HEK293T (cell line): Measurements from ENCODE around the gene HMG20B.

ENCODE experiments used
- ARNT ChIP-seq: fragments of 450-650 bp; IDR thresholded peaks from 2 replicates; pipeline ENCODE4 v1.6.1; 2017; ENCODE audit warnings: mild to moderate bottlenecking
- BHLHE40 ChIP-seq: fragments of 450-650 bp; IDR thresholded peaks from 2 replicates; pipeline ENCODE4 v1.6.1; 2016; ENCODE audit warnings: mild to moderate bottlenecking, moderate library complexity, borderline replicate concordance
- ELF4 ChIP-seq: fragments of 450-650 bp; IDR thresholded peaks from 2 replicates; pipeline ENCODE4 v1.6.1; 2017; ENCODE audit warnings: antibody characterized with exemption
- FOXA1 ChIP-seq: fragments of 450-650 bp; IDR thresholded peaks from 2 replicates; pipeline ENCODE4 v1.6.1; 2016; ENCODE audit warnings: mild to moderate bottlenecking
- FOXK2 ChIP-seq: fragments of 450-650 bp; IDR thresholded peaks from 2 replicates; pipeline ENCODE4 v1.6.1; 2016; ENCODE audit warnings: mild to moderate bottlenecking
- FOXM1 ChIP-seq: fragments of 450-650 bp; IDR thresholded peaks from 2 replicates; pipeline ENCODE4 v1.6.1; 2017; ENCODE audit warnings: mild to moderate bottlenecking, borderline replicate concordance
- NFRKB ChIP-seq: fragments of 450-650 bp; IDR thresholded peaks from 2 replicates; pipeline ENCODE4 v1.6.1; 2016; ENCODE audit warnings: mild to moderate bottlenecking, moderate library complexity
- SP1 ChIP-seq: fragments of 450-650 bp; IDR thresholded peaks from 2 replicates; pipeline ENCODE4 v1.6.1; 2017
- TARDBP ChIP-seq: fragments of 450-650 bp; IDR thresholded peaks from 2 replicates; pipeline ENCODE4 v1.6.1; 2016
- ZNF384 ChIP-seq: fragments of 450-650 bp; IDR thresholded peaks from 2 replicates; pipeline ENCODE4 v1.6.1; 2016

DNA sequence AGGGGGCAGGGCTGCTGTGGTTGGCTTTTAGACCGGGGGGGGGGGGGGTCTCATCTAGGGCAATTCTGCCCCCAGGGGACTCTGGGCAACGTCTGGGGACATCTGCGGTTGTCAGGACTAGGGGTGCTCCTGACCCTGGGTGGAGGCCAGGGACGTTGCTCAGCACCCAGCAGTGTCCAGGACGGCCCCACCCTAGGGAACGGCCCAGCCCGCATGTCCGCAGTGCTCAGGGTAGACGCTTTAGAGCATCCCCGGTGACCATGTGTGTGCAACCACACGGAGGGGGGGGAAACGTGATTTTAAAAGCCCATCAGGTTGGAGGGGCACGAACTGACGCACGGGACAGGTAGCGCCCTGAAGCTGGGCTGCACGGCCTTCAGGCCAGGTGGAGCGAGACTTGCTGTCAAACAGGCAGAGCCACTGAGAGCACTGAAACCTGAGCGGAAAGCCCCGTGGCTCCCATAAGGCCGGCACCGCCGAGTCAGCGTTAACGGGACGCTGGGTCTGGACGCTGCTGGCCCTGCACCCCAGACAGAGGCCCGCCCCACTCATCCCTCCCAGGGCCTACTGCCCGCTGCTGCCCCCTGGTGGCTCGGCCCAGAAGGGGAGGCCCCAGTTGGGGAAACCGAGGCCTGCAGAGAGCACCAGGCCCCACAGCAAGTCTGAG, 45.5 kb downstream of the HMG20B start:
- TF ChIP-seq ZNF384 (no peak), ELF4 (no peak), ARNT (no peak), NFRKB (no peak), BHLHE40 (no peak), FOXM1 (no peak), TARDBP (no peak), FOXK2 (no peak), FOXA1 (no peak), SP1 (no peak)
